ENCODE results near the gene BTN1A1. TPM values are rescaled to one million over a fixed set of nuclear protein-coding genes. Genes with fewer than 3 reads are reported as not detected.
"Not testable (repeated sequence)": the region's sequence is repeated elsewhere in the genome, so short reads cannot be mapped to it uniquely, and the experiment has no call there.

BTN1A1 gene
- polyA plus RNA-seq, 1 donor, result 0.22 TPM

- WGBS (ENCODE audit: insufficient coverage, low lambda C conversion rate), result no CpG with 5 or more reads among the region's 2 CpGs
- DNase-seq, result peak in 1 of 2 donors; percentile 67
- no peak overlapping the region for H3K4me3 ChIP-seq (ENCODE audit: low read length)
- H3K27me3 ChIP-seq (ENCODE audit: control insufficient read depth, insufficient read depth, low read length), result no peaks in the 10 kb centered on the region
- H3K36me3 ChIP-seq (ENCODE audit: control insufficient read depth, insufficient read depth, low read length), result no peaks in the 10 kb centered on the region
- H3K27ac ChIP-seq (ENCODE audit: low read length), result peak overlapping the region; percentile 62
- H3K4me1 ChIP-seq (ENCODE audit: control insufficient read depth, insufficient read depth, low read length), result peaks cover 6% of the 10 kb centered on the region
- H3K9me3 ChIP-seq (ENCODE audit: control insufficient read depth, low read depth, low read length), result no peaks in the 10 kb centered on the region
These were observed 14.9 kb downstream of the BTN1A1 start for GRCh38 chr6:26514984-26515383.

- no peaks in the 10 kb centered on the region for H3K36me3 ChIP-seq (ENCODE audit: control insufficient read depth, insufficient read depth, low read length)
- 70% methylated on average over 2 of the region's 9 CpGs for WGBS (ENCODE audit: insufficient coverage, low lambda C conversion rate)
- H3K27me3 ChIP-seq (ENCODE audit: control insufficient read depth, insufficient read depth, low read length), result no peaks in the 10 kb centered on the region
- no peak overlapping the region for H3K4me3 ChIP-seq (ENCODE audit: low read length)
- no peaks in the 10 kb centered on the region for H3K9me3 ChIP-seq (ENCODE audit: control insufficient read depth, low read depth, low read length)
- H3K27ac ChIP-seq (ENCODE audit: low read length), result no peak overlapping the region
- H3K4me1 ChIP-seq (ENCODE audit: control insufficient read depth, insufficient read depth, low read length), result peaks cover 6% of the 10 kb centered on the region
- DNase-seq, result no peak
These were observed 16.7 kb downstream of the BTN1A1 start for GRCh38 chr6:26516481-26517427.

- no peak for DNase-seq
- H3K9me3 ChIP-seq (ENCODE audit: control insufficient read depth, low read depth, low read length), result no peaks in the 10 kb centered on the region
- H3K27ac ChIP-seq (ENCODE audit: low read length), result no peak overlapping the region
- no peaks in the 10 kb centered on the region for H3K27me3 ChIP-seq (ENCODE audit: control insufficient read depth, insufficient read depth, low read length)
- peaks cover 6% of the 10 kb centered on the region for H3K4me1 ChIP-seq (ENCODE audit: control insufficient read depth, insufficient read depth, low read length)
- WGBS (ENCODE audit: insufficient coverage, low lambda C conversion rate), result no CpG with 5 or more reads among the region's 2 CpGs
- no peak overlapping the region for H3K4me3 ChIP-seq (ENCODE audit: low read length)
- no peaks in the 10 kb centered on the region for H3K36me3 ChIP-seq (ENCODE audit: control insufficient read depth, insufficient read depth, low read length)
These were observed 19.3 kb downstream of the BTN1A1 start for GRCh38 chr6:26519359-26519758.

- WGBS (ENCODE audit: insufficient coverage, low lambda C conversion rate), result no CpG with 5 or more reads among the region's 21 CpGs
- H3K9me3 ChIP-seq (ENCODE audit: control insufficient read depth, low read depth, low read length), result no peaks in the 10 kb centered on the region
- no peaks in the 10 kb centered on the region for H3K27me3 ChIP-seq (ENCODE audit: control insufficient read depth, insufficient read depth, low read length)
- peak in 1 of 2 donors; percentile 83 for DNase-seq
- H3K27ac ChIP-seq (ENCODE audit: low read length), result peak overlapping the region; percentile 72
- peaks cover 3% of the 10 kb centered on the region for H3K4me1 ChIP-seq (ENCODE audit: control insufficient read depth, insufficient read depth, low read length)
- no peaks in the 10 kb centered on the region for H3K36me3 ChIP-seq (ENCODE audit: control insufficient read depth, insufficient read depth, low read length)
- H3K4me3 ChIP-seq (ENCODE audit: low read length), result peak overlapping the region; percentile 34
These were observed 20.2 kb downstream of the BTN1A1 start for GRCh38 chr6:26520237-26520849.

- H3K9me3 ChIP-seq (ENCODE audit: control insufficient read depth, low read depth, low read length), result no peaks in the 10 kb centered on the region
- peak overlapping the region; percentile 83 for H3K27ac ChIP-seq (ENCODE audit: low read length)
- 2% methylated on average over 7 of the region's 49 CpGs for WGBS (ENCODE audit: insufficient coverage, low lambda C conversion rate)
- H3K4me3 ChIP-seq (ENCODE audit: low read length), result peak overlapping the region; percentile 49
- no peaks in the 10 kb centered on the region for H3K4me1 ChIP-seq (ENCODE audit: control insufficient read depth, insufficient read depth, low read length)
- peak; percentile 78 to 86 for DNase-seq
- no peaks in the 10 kb centered on the region for H3K36me3 ChIP-seq (ENCODE audit: control insufficient read depth, insufficient read depth, low read length)
- H3K27me3 ChIP-seq (ENCODE audit: control insufficient read depth, insufficient read depth, low read length), result no peaks in the 10 kb centered on the region
These were observed 20.9 kb downstream of the BTN1A1 start for GRCh38 chr6:26520850-26521599.

- Histone ChIP-seq H3K27ac (ENCODE audit: low read length) (peak overlapping the region; percentile 83), H3K9me3 (ENCODE audit: control insufficient read depth, low read depth, low read length) (no peaks in the 10 kb centered on the region), H3K4me3 (ENCODE audit: low read length) (peak overlapping the region; percentile 49), H3K27me3 (ENCODE audit: control insufficient read depth, insufficient read depth, low read length) (no peaks in the 10 kb centered on the region), H3K36me3 (ENCODE audit: control insufficient read depth, insufficient read depth, low read length) (no peaks in the 10 kb centered on the region), H3K4me1 (ENCODE audit: control insufficient read depth, insufficient read depth, low read length) (no peaks in the 10 kb centered on the region)
- DNase-seq, result peak; percentile 67 to 91
- no CpG with 5 or more reads among the region's 74 CpGs for WGBS (ENCODE audit: insufficient coverage, low lambda C conversion rate)
These were observed 21.7 kb downstream of the BTN1A1 start for GRCh38 chr6:26521600-26522391.

- not testable (repeated sequence) for H3K9me3 ChIP-seq (ENCODE audit: control insufficient read depth, low read depth, low read length); H3K4me1 ChIP-seq (ENCODE audit: control insufficient read depth, insufficient read depth, low read length); H3K27me3 ChIP-seq (ENCODE audit: control insufficient read depth, insufficient read depth, low read length); H3K36me3 ChIP-seq (ENCODE audit: control insufficient read depth, insufficient read depth, low read length)
- Histone ChIP-seq H3K27ac (ENCODE audit: low read length) (peak overlapping the region; percentile 83), H3K4me3 (ENCODE audit: low read length) (peak overlapping the region; percentile 49)
- DNase-seq, result peak in 1 of 2 donors; percentile 13
- WGBS (ENCODE audit: insufficient coverage, low lambda C conversion rate), result 85% methylated on average over 6 of the region's 11 CpGs
These were observed 22.6 kb downstream of the BTN1A1 start for GRCh38 chr6:26522486-26523228.

- H3K36me3 ChIP-seq (ENCODE audit: control insufficient read depth, insufficient read depth, low read length); H3K27ac ChIP-seq (ENCODE audit: low read length); H3K9me3 ChIP-seq (ENCODE audit: control insufficient read depth, low read depth, low read length); DNase-seq; H3K4me3 ChIP-seq (ENCODE audit: low read length); H3K4me1 ChIP-seq (ENCODE audit: control insufficient read depth, insufficient read depth, low read length); H3K27me3 ChIP-seq (ENCODE audit: control insufficient read depth, insufficient read depth, low read length): not testable (repeated sequence)
- WGBS (ENCODE audit: insufficient coverage, low lambda C conversion rate), result 100% methylated on average over 1 of the region's 2 CpGs
These were observed 24.2 kb downstream of the BTN1A1 start for GRCh38 chr6:26524314-26524713.

- no peaks in the 10 kb centered on the region for H3K36me3 ChIP-seq (ENCODE audit: control insufficient read depth, insufficient read depth, low read length)
- no peak for DNase-seq
- no peaks in the 10 kb centered on the region for H3K27me3 ChIP-seq (ENCODE audit: control insufficient read depth, insufficient read depth, low read length)
- no peaks in the 10 kb centered on the region for H3K9me3 ChIP-seq (ENCODE audit: control insufficient read depth, low read depth, low read length)
- H3K27ac ChIP-seq (ENCODE audit: low read length), result no peak overlapping the region
- WGBS (ENCODE audit: insufficient coverage, low lambda C conversion rate), result 93% methylated on average over 3 of the region's 7 CpGs
- H3K4me3 ChIP-seq (ENCODE audit: low read length), result no peak overlapping the region
- no peaks in the 10 kb centered on the region for H3K4me1 ChIP-seq (ENCODE audit: control insufficient read depth, insufficient read depth, low read length)
These were observed 24.7 kb downstream of the BTN1A1 start for GRCh38 chr6:26524722-26525370.

Measured in large intestine (tissue), 3 donors.